DMS53 treated with DMSO at 0.1 percent for 48 hours (cell line): ENCODE data around the gene NAT10.

Experiments used
- DNase-seq: peaks from one replicate; lab custom pipeline; 2025; ENCODE audit not compliant: unreplicated experiment; lab: John Stamatoyannopoulos, UW

NAT10 gene

DNA sequence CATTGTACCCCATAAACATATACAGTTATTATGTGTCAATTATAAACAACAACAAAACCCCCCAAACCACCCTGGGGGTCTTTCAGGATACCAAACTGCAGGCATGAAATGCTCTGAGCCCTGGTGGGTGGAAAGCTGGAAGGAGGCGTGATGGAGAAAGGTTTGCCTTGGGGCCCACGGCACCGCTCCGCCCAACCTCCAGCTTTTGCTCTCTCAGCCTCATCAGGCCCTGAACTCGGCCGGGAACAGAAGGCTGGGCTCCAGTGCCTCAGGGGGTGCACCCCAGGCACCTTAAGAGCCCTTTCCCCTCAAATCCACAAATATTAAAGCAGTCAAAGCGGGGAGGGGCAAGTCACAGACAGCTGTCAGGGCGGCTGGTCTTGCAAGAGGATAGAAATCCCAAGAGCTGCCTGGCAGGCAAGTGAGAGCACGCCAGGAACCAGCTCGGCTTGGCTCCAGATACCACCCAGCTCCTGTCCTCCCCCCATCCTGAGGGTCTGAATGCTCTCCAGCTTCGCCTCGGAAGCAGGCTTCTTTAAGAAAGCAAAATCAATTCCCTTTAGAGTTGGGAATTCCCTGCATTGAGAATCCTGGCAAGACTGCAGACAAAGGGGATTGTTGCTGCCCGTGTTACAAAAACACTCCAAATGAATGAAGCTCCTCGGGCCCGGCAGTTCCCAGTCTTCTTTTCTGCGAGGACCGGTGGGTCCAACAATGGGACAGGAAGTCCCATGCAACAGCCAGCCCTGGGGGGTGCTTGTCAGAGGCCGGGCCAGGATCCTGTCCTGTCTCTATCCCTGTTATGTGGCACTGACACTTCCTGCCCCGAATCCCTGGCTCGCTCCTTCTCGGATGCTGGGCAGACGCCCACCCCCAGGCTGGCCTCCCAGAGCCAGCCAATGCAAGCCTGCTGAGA lies 80.8 kb downstream of the NAT10 start:
- DNase-seq: no peak

DNA sequence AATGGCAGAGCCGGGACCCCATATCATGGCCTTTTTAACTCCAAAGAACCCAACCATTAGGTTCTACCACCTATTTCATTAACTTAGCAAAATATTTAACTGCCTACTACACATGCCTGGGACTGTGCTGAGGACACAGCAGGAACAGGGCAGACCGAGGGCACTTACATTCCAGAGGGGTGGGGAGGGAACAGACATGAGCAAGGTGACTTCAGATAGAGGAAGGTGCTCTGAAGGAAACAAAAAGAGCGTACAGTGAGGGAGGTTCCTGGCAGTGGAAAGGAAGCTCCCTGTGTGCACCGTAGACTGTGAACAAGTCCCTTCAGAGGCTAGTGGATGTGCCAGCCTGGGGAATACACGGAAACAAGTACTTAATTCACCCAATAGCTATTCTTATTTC lies 82.8 kb downstream of the NAT10 start:
- DNase-seq: no peak

DNA sequence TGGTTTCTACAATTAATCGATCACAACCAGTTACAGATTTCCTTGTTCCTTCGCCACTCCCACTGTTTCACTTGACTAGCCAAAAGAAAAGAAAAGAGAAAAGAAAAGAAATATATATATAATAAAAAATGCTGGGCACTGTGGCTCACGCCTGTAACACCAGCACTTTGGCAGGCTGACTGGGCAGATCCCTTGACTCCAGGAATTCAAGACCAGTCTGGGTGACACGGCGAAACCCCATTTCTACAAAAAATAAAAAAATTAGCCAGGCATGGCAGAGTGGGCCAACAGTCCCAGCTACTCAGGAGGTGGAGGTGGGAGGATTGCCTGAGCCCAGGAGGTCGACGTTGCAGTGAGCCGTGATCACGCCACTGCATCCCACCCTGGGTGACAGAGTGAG lies 83.8 kb downstream of the NAT10 start:
- no peak for DNase-seq

DNA sequence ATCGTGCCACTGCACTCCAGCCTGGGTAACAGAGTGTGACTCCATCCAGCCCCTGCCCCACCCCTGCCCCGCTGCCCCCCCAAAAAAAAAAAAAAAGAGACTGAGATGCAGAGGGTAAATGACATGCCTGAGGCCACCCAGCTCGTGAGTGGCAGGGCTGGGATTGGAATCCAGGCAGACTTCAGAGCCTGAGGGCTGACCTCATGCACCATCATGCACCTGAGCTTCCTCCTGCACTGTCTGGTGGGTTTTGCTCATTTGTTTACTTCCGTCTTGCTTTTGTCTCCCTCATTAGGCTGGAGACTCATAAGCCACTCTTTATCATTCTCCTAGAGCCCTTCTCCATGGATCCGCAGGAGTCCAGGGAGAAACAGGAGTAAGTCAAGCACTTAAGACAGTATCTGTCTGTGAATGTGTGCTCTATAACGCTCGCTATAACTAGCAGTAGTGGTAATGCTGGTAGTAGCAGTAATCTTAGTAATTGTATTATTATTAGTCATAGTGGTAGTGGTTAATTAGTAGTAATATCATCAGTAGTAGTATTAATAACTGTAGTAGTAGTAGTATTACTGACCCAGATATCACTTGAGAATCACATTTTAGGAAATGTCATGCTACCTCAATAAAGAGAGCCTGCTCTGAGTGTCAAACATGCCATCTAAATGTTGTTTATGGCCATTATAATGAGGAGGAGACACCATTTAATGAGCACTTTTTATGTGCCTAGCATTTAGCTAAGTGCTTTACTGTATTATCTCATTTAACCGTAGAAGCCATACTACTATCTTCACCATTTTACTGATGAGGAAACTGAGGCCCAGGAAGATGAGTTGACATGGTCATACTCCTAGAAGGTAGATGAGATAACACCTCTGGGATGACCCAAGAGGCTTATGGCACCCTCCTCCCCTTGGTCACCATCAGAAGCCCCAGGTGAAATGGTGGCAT lies 85.0 kb downstream of the NAT10 start:
- no peak for DNase-seq

DNA sequence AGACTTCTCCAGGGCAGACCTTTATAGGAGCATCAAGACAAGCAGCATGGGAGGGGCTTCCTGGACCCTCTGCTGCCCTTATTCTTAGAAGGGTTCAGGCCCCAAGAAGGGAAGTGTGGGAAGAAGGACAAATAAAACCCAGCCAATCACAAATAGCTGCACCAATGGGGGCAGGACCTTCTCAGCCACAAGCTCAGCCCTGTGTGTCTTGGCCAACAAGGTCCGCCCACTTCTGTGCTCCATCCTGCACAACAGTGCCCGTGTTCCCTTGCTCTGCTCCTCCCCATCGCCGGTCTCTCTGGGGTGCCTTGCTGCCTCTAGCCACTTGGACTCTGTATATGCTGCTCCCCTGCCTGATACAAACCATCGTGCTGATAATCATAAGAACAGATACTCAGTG lies 86.1 kb downstream of the NAT10 start:
- no peak for DNase-seq

DNA sequence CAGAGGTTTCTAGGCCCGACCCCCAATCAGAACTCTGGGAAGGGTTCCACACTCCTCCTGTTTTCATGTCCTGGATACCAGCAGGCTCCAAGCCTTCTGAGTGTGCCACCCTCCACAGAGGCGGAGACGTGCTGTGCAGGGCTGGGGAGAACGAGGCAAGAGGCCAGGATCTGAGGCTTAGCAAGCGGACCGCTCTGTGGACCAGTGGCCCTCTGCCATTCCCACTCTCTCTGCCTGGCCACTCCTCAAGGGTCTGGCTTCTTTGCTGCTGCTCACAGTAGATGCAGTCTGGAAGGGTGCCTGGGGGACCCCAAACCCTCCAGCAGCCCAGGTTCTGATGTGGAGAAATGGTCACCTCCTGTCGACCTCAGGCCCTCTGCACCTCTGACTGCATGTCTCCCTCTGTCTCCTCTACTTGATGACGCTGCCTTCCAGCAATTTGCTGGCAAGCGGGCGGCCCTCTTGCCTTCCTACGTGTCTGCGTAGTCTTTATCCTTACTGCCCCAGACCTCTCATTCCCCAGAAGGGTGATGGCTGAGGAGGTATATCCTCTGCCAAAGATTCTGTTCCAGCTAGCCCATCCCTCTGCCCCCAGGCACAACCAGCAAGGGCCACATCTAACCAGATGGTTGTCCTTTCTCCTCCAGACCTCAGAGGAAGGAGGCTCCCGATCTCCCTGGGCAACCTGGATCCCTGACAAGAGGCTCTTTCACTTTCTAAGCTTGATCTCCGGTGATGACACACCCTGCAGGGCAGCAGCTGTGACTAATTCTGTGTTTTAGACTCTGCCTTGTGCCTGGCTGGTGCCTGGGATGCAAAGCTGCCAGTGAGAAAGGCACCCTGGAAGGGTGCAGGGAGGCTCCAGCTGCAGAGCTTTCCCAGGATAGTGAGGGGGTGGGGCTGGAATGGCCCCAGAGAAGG lies 87.3 kb downstream of the NAT10 start:
- DNase-seq: no peak

DNA sequence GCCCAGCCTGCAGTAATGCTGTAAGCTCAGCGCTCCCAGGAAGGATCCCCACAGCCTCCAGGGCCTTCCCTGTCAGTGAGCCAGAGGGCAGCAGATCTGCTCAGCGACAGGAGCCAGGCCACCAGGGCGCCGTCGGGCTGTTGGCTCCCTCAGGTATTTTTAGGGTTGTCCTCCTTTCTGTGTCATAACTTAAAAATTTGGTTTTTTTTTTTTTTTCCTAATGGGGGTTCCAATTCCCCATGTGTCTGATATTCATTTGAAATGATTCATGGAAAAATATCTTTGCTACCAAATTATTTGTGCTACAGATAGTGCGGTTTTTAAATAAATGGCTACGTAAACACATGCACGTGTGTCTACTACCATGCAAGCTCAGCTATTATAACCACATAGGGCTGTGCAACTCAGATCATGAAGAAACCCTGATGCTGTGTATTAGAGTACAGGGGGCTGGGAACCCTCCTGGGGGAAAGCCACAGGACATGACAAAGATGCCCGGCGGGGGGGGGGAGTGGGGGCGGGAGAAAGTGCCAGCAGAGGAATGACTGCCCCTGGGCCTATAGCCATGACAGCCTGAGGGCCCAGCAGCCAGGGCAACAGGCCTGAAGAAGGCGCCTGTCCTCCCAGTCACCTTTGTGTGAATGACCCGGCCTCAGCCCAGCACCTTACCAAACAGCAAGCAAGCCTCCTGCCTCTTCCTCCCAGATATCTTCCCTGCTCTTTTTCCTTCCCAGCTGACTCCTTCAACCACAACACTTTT lies 89.3 kb downstream of the NAT10 start:
- DNase-seq: no peak
